A549 (cell line): ENCODE measurements around the gene NACC2. TPM values are rescaled to one million over a fixed set of nuclear protein-coding genes. Genes with fewer than 3 reads are reported as not detected.

Experiments
- ATAC-seq, 2 experiments: fragments of 200-7000 bp in 1 of 2; fragments of >200 bp in 1 of 2; cut with Nextera tagmentation in 1 of 2; cut with Tn5 transposase in 1 of 2; 3 replicates each; pipeline versions ENCODE4 v1.8.0 to v1.9.1; 2018 to 2020; ENCODE audit warnings: mild to moderate bottlenecking in 1 of 2, moderate library complexity in 1 of 2
- CTCF ChIA-PET: fragments of 300-600 bp; sonication (Branson Sonifier 250); formaldehyde crosslinking; extraction: SDS; loops from one replicate; lab custom pipeline; 2021; ENCODE audit warnings: antibody characterized with exemption, inconsistent platforms; lab: Yijun Ruan, JAX
- POLR2A ChIA-PET: fragments of 350-600 bp; formaldehyde crosslinking; extraction: SDS; loops from one replicate; lab custom pipeline; 2021; ENCODE audit warnings: antibody characterized with exemption, inconsistent platforms; lab: Yijun Ruan, JAX
- DNase-seq, 2 experiments: peaks; one replicate each; pipeline versions ENCODE4 v3.0.0 to v3.0.0-alpha.2; 2011 to 2016; ENCODE audit warnings: low read depth in 1 of 2, low spot score in 1 of 2
- FAIRE-seq: peaks from 2 replicates; lab custom pipeline; 2011; peaks lifted over from hg19 to GRCh38; lab: Jason Lieb, UNC
- H3K27ac ChIP-seq, 2 experiments: fragments of >200 bp; sonication (Bioruptor Twin); formaldehyde crosslinking; 3 replicates each; pipeline ENCODE4 v1.5.1; 2016 to 2017
- H3K4me1 ChIP-seq: fragments of >200 bp; sonication (Bioruptor Twin); formaldehyde crosslinking; 3 replicates; pipeline ENCODE4 v1.6.1; 2016
- H3K4me2 ChIP-seq: fragments of >200 bp; sonication (Bioruptor Twin); formaldehyde crosslinking; 3 replicates; pipeline ENCODE4 v1.6.1; 2016
- H3K4me3 ChIP-seq: fragments of >200 bp; sonication (Bioruptor Twin); formaldehyde crosslinking; 3 replicates; pipeline ENCODE4 v1.5.1; 2016
- H3K9me3 ChIP-seq: fragments of >200 bp; sonication (Bioruptor Twin); formaldehyde crosslinking; 3 replicates; pipeline ENCODE4 v1.6.1; 2016
- CBX8 ChIP-seq: fragments of 200-600 bp; sonication (generic); IDR thresholded peaks from 2 replicates; pipeline ENCODE4 v1.6.1; 2016
- CEBPB ChIP-seq, 2 experiments: fragments of >200 bp in 1 of 2; sonication (Bioruptor Twin) in 1 of 2; formaldehyde crosslinking in 1 of 2; IDR thresholded peaks; 2 replicates each; pipeline ENCODE4 v1.6.1; 2012 to 2016
- CHD2 ChIP-seq: fragments of 150-350 bp; IDR thresholded peaks from 2 replicates; pipeline ENCODE4 v1.6.1; 2014; ENCODE audit warnings: low read length; ENCODE audit not compliant: partially characterized antibody
- CHD4 ChIP-seq: fragments of 200-600 bp; sonication (generic); IDR thresholded peaks from 2 replicates; pipeline ENCODE4 v1.6.1; 2016; ENCODE audit warnings: antibody characterized with exemption, mild to moderate bottlenecking, borderline replicate concordance
- CTCF ChIP-seq: fragments of >200 bp; sonication (Bioruptor Twin); formaldehyde crosslinking; IDR thresholded peaks from 3 replicates; pipeline ENCODE4 v1.5.1; 2016
- E2F6 ChIP-seq: IDR thresholded peaks from 2 replicates; pipeline ENCODE4 v1.6.1; 2012; ENCODE audit warnings: low read depth, borderline replicate concordance
- FOSB ChIP-seq: fragments of 250-450 bp; sonication (Bioruptor Pico); IDR thresholded peaks from 2 replicates; pipeline ENCODE4 v1.5.0; 2020; ENCODE audit warnings: mild to moderate bottlenecking, moderate library complexity
- HMGXB4 ChIP-seq: fragments of 250-450 bp; sonication (Bioruptor Pico); IDR thresholded peaks from 2 replicates; pipeline ENCODE4 v1.5.0; 2021; ENCODE audit warnings: mild to moderate bottlenecking, moderate library complexity, borderline replicate concordance
- HOXB13 ChIP-seq: fragments of 250-450 bp; sonication (Bioruptor Pico); IDR thresholded peaks from 2 replicates; pipeline ENCODE4 v1.5.0; 2020; ENCODE audit warnings: low read depth, mild to moderate bottlenecking, moderate library complexity
- HOXB5 ChIP-seq: fragments of 250-450 bp; sonication (Bioruptor Pico); IDR thresholded peaks from 2 replicates; pipeline ENCODE4 v1.5.0; 2020; ENCODE audit warnings: mild to moderate bottlenecking, moderate library complexity
- NFE2L2 ChIP-seq: fragments of 150-350 bp; conservative IDR thresholded peaks from 2 replicates; pipeline ENCODE4 v1.6.1; 2014; ENCODE audit warnings: low read length
- NPAS2 ChIP-seq: fragments of 250-450 bp; sonication (Bioruptor Pico); IDR thresholded peaks from 2 replicates; pipeline ENCODE4 v1.8.0; 2022; ENCODE audit warnings: mild to moderate bottlenecking, moderate library complexity, borderline replicate concordance
- PBX3 ChIP-seq: IDR thresholded peaks from 2 replicates; pipeline ENCODE4 v1.6.1; 2012
- RAD21 ChIP-seq, 2 experiments: fragments of >200 bp in 1 of 2; sonication (Bioruptor Twin) in 1 of 2; formaldehyde crosslinking in 1 of 2; IDR thresholded peaks in 1 of 2; conservative IDR thresholded peaks in 1 of 2; 2 replicates in 1 of 2; 3 replicates in 1 of 2; pipeline ENCODE4 v1.6.1; 2012 to 2018; ENCODE audit warnings: inconsistent platforms in 1 of 2
- RARB ChIP-seq: fragments of 250-450 bp; sonication (Bioruptor Pico); IDR thresholded peaks from 2 replicates; pipeline ENCODE4 v1.8.0; 2021; ENCODE audit warnings: mild to moderate bottlenecking, moderate library complexity
- SMC3 ChIP-seq: fragments of >200 bp; sonication (Bioruptor Twin); formaldehyde crosslinking; IDR thresholded peaks from 3 replicates; pipeline ENCODE4 v1.6.1; 2018; ENCODE audit warnings: inconsistent platforms
- TP53 ChIP-seq: fragments of 250-450 bp; sonication (Bioruptor Pico); IDR thresholded peaks from 2 replicates; pipeline ENCODE4 v1.5.0; 2021; ENCODE audit warnings: mild to moderate bottlenecking, moderate library complexity
- WGBS: methylation state at CpG from one replicate; pipeline ENCODE4 v1.1.6; 2017; ENCODE audit errors: missing lambda C conversion rate; 5-methylcytosine and 5-hydroxymethylcytosine counted together
- polyA plus RNA-seq, 4 experiments: library from polyadenylated mRNA; depleted of rRNA in 3 of 4; stranded (reverse); fragments of >200 nt; fragmentation: RNase III in 1 of 4; extraction: RNeasy Plus Mini Kit Qiagen cat#74134 plus additional on column Dnase treatment in 1 of 4; gene quantifications; 2 replicates in 3 of 4; 3 replicates in 1 of 4; pipeline ENCODE4 v1.2.3, GENCODE V29; 2011 to 2017

NACC2 gene
- polyA plus RNA-seq, 2 of the 4 experiments (the other 2 are of a cell fraction) = 16.1 to 28.4 TPM

GRCh38 chr9:136092353-136092650 lies 2.8 kb downstream of the NACC2 start:
- Histone ChIP-seq H3K27ac (peak overlapping the region in 1 of 2 experiments; percentile 92; a peak in 2 of 6 replicates), H3K4me3 (no peak overlapping the region), H3K4me1 (peaks cover 57% of the 10 kb centered on the region), H3K4me2 (peak overlapping the region; percentile 97; the same call in 2 of the 3 replicates), H3K9me3 (no peaks in the 10 kb centered on the region)
- ATAC-seq = no peak
- ChIA-PET POLR2A (no interaction called here), CTCF (interaction anchor here (1.2 to 4.2 kb wide), 6 partner anchors 12 to 125 kb away, joined by 3 to 94 read pairs (median 16); partner anchors contain the start of gene TMEM250)
- FAIRE-seq = no peak
- no peak for DNase-seq
- WGBS = 91% methylated on average over 10 of the region's 10 CpGs
- TF ChIP-seq CEBPB (IDR thresholded peaks at IDR 0.05) (no peak), NFE2L2 (no peak), CHD4 (no peak), FOSB (CRISPR knock-in tag) (no peak), PBX3 (no peak)

GRCh38 chr9:136091582-136092352 lies 3.3 kb downstream of the NACC2 start:
- ATAC-seq = no peak
- TF ChIP-seq HOXB5 (CRISPR knock-in tag) = no peak
- TF ChIP-seq RARB (CRISPR knock-in tag) = no peak
- no peak for TF ChIP-seq PBX3
- TF ChIP-seq HOXB13 (CRISPR knock-in tag) = no peak
- TF ChIP-seq HMGXB4 (CRISPR knock-in tag) = no peak
- no peak for TF ChIP-seq CHD2
- no peak for TF ChIP-seq E2F6
- TF ChIP-seq CHD4 = no peak
- no peak for TF ChIP-seq SMC3
- TF ChIP-seq CBX8 = no peak
- no peak for TF ChIP-seq TP53
- TF ChIP-seq CTCF = no peak
- no peak for TF ChIP-seq NPAS2 (CRISPR knock-in tag)
- TF ChIP-seq RAD21 (conservative IDR thresholded peaks at IDR 0.05 in 1 of 2, IDR thresholded peaks at IDR 0.05 in 1 of 2) = no peak
- FAIRE-seq = no peak
- H3K27ac ChIP-seq = peak overlapping the region in 1 of 2 experiments; percentile 92; a peak in 4 of 6 replicates
- peaks cover 57% of the 10 kb centered on the region for H3K4me1 ChIP-seq
- CTCF ChIA-PET = interaction anchor here (0.9 to 4.2 kb wide), 8 partner anchors 12 to 125 kb away, joined by 3 to 94 read pairs (median 5); partner anchors contain the start of gene TMEM250
- POLR2A ChIA-PET = no interaction called here
- H3K9me3 ChIP-seq = no peaks in the 10 kb centered on the region
- H3K4me3 ChIP-seq = no peak overlapping the region
- peak overlapping the region; percentile 97 for H3K4me2 ChIP-seq
- DNase-seq = no peak
- 87% methylated on average over 20 of the region's 20 CpGs for WGBS
